Fibroblast of pulmonary artery (primary cell): Measurements from ENCODE around the gene PLBD1.

Experiments used
- DNase-seq: peaks from one replicate; pipeline ENCODE4 v3.0.0-alpha.2; 2010; ENCODE audit warnings: low read depth
- H3K4me3 ChIP-seq: replicated peaks from 2 replicates; pipeline ENCODE4 v1.5.1; 2011; ENCODE audit warnings: low read depth, mild to moderate bottlenecking, control low read depth, low read length, moderate library complexity
- CTCF ChIP-seq: IDR thresholded peaks from 2 replicates; pipeline ENCODE4 v1.5.1; 2011; ENCODE audit warnings: mild to moderate bottlenecking, control low read depth, low read length, inconsistent platforms; ENCODE audit errors: missing control alignments

Gene PLBD1

GRCh38 chr12:14482361-14482760 lies 85.3 kb downstream of the PLBD1 start:
- no peak overlapping the region for H3K4me3 ChIP-seq
- no peak for TF ChIP-seq CTCF
- DNase-seq: no peak

- H3K4me3 ChIP-seq: no peak overlapping the region
- no peak for TF ChIP-seq CTCF
- DNase-seq: no peak
Measured at GRCh38 chr12:14481201-14481600, 86.5 kb downstream of the PLBD1 start.

GRCh38 chr12:14479004-14479403 lies 88.7 kb downstream of the PLBD1 start:
- no peak for TF ChIP-seq CTCF
- H3K4me3 ChIP-seq: no peak overlapping the region
- no peak for DNase-seq

GRCh38 chr12:14473707-14474287 lies 93.9 kb downstream of the PLBD1 start:
- peak; percentile 39 for DNase-seq

GRCh38 chr12:14471497-14471896 lies 96.2 kb downstream of the PLBD1 start:
- DNase-seq: no peak
- H3K4me3 ChIP-seq: no peak overlapping the region
- no peak for TF ChIP-seq CTCF

More at GRCh38 chr12:14473707-14474287, 93.9 kb downstream of the PLBD1 start:
- no peak overlapping the region for H3K4me3 ChIP-seq
- TF ChIP-seq CTCF: no peak

- DNase-seq: no peak
- H3K4me3 ChIP-seq: no peak overlapping the region
- TF ChIP-seq CTCF: no peak
Measured at GRCh38 chr12:14460212-14460841, 107.4 kb downstream of the PLBD1 start.
